HG03432 (cell line): ENCODE data around the gene SLC22A9.
"Not testable (repeated sequence)": the region's sequence is repeated elsewhere in the genome, so short reads cannot be mapped to it uniquely, and the experiment has no call there.

Experiments used
- ATAC-seq: cut with Tn5 transposase; IDR thresholded peaks from one replicate; pipeline ENCODE4 v1.9.1; 2021; ENCODE audit warnings: mild to moderate bottlenecking, moderate library complexity; ENCODE audit not compliant: unreplicated experiment

SLC22A9 gene

GRCh38 chr11:63369165-63369970 is at the start of gene SLC22A9:
Gene SLC22A9, plus strand, starts transcription at chr11:63369785. Its CDS starts 272 bp downstream, at chr11:63370057.
- ATAC-seq = no peak

DNA sequence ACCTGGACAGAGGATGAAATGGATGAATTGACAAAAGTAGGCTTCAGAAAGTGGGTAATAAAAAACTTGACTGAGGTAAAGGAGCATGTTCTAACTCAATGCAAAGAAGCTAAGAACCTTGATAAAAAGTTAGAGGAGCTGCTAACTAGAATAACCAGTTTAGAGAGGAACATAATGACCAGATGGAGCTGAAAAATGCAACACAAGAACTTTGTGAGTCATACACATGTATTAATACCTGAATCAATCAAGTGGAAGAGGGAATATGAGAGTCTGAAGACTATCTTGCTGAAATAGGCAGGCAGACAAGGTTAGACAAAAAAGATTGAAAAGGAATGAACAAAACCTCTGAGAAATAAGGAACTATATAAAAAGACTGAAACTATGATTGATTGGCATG is 47.9 kb upstream of the SLC22A9 start:
- no peak for ATAC-seq

DNA sequence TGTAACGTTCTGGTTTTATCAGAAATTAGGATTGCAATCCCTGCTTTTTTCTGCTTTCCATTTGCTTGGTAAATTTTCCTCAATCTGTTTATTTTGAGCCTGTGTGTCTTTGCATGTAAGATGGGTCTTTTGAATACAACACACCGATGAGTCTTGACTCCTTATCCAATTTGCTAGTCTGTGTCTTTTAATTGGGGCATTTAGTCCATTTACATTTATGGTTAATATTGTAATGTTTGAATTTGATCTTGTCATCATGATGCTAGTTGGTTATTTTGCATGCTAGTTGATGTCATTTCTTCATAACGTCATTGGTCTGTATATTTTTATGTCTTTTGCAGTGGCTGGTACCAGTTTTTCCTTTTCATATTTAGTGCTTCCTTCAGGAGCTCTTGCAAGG is 34.5 kb upstream of the SLC22A9 start:
- ATAC-seq = not testable (repeated sequence)

DNA sequence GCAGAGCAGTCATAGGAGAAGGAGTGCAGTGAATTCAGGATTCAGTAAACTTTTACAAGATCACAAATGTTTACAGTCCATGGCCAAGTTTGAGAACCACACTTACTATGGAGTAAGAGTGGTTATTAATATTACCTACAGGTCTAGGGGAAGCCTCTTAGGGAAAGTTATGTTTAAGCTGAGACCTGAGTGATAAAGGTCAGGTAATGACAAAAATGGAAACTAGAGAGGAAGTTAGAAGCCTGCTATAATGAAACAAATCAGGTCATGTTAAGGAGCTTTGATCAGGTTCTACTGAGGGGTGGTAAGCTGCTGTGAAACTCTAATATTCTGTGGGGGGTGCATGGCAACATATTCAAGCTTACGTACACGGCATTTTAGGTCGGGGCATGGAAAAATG is 32.5 kb upstream of the SLC22A9 start:
- no peak for ATAC-seq

DNA sequence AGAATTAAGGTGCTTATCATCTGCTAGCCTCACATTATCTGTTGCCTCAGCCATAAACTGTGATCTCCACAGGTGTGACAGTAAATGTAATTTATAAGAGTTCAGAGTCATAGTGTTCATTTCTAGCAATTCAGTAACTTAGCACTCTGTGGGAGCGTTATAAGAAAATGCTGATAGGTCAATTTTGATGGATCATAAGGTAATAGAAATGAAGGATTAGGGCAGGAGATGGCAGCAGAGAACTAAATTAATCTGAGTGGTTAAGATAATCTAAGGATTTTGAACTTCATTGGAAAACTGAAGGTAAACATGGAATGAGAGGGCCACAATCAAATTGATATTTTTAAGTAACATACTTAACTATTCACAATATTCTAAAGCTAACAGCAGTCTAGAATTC is 26.5 kb upstream of the SLC22A9 start:
- no peak for ATAC-seq

DNA sequence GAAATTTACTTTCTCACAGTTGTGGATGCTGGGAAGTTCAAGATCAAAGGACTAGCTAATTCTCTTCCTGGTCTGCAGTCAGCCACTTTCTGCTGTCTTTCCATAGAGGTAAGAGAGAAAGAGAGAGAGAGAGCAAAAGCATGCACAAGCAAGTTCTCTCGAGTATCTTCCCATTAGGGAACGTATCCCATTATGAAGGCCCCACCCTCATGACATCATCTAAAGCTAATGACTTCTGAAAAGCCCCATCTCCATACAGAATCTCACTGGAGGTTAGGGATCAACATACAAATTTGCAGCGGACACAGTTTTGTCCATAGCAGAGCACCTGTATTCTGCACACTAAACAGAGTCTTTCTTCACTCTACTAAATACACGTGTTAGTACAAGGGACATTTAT is 17.4 kb upstream of the SLC22A9 start:
- ATAC-seq = no peak

DNA sequence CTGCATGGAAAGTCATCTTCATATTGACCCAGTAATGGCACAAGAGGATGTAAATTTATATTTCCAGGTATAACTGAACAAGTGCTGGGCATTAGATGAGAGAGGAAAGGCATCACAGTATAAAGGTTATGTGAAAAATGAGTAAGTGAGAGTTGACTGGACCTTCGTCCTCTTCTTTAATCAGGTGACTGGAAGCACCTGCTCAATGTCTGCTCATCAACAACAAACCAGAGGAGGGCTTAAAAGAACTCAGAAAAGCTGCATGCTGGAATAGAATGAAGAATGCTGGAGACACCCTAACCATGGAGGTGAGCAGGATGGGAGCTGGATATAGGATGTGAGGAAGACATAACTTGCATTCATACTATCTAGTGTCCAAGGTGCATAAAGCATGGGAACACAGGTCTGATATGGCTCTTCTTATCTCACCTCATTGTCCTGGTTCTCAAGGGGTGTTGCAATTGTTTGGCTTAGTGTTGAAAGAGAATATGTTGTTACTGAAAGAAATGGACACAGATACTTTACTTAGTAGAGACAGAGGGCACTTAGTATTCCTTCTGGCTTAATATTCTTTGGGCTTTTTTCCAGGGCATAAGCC is 7.3 kb upstream of the SLC22A9 start:
- no peak for ATAC-seq

GRCh38 chr11:63369971-63370588 is 495 bp downstream of the SLC22A9 start:
- no peak for ATAC-seq

- no peak for ATAC-seq
Observed at GRCh38 chr11:63371396-63371795, 1.8 kb downstream of the SLC22A9 start.

DNA sequence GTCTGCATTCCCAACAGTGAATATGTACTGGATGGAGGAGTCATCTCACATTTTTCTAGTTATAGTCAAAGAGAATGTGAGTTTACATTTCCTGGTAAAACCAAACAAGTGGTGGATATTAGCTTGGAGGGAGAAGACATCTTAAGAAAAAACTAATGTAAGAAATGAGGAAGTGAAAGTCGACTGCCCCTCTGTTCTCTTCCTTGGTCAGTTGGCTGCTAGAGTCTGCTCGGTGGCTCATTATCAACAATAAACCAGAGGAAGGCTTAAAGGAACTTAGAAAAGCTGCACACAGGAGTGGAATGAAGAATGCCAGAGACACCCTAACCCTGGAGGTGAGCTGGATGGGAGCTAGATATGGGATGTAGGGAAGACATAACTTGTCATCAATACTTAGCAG is 5.8 kb downstream of the SLC22A9 start:
- ATAC-seq = no peak

DNA sequence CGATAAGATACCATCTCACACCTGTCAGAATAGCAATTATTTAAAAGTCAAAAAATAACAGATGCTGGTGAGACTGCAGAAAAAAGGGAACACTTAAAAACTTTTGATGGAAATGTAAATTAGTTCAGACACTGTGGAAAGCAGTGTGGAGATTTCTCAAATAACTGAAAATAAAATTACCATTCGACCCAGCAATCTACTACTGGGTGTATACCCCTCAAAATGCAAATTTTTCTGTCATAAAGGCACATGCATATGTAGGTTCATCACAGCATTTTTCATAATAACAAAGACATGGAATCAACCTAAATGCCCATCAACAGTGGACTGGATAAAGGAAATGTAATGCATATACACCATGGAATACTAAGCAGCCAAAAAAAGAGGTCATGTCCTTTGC is 10.5 kb downstream of the SLC22A9 start:
- ATAC-seq = no peak

- ATAC-seq = no peak
Observed at GRCh38 chr11:63395697-63396096, 26.1 kb downstream of the SLC22A9 start.

- no peak for ATAC-seq
Observed at GRCh38 chr11:63404161-63404935, 34.8 kb downstream of the SLC22A9 start.

DNA sequence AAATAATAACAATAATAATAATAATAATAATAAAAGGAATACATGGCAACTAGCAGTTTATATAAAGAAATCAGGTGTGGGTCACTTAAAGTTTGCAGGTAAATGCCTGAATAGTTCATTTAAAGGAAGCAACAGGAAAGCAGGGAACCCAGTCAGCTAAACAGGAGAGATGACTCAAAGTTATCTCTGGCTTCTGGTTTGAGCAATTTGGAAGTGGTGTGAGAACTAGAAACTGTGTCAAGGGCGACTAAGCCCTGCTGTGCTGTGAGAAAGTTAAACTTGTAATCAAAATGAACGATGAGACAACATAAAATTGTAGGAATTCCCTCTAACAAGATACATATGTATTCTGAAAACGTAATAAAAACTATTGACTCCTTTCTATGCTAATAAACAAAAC is 35.5 kb downstream of the SLC22A9 start:
- ATAC-seq = no peak

DNA sequence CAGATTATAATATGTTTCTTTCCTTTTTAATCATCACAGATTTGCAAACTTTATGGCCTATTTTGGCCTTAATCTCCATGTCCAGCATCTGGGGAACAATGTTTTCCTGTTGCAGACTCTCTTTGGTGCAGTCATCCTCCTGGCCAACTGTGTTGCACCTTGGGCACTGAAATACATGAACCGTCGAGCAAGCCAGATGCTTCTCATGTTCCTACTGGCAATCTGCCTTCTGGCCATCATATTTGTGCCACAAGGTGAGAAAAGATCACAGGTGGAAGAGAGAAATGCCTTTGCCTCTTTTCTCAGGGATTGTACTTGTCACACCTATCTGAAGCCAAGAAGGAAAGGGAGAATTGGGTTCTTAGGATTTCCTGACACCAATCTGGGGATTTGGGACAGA is 36.9 kb downstream of the SLC22A9 start:
- no peak for ATAC-seq

- ATAC-seq = no peak
Observed at GRCh38 chr11:63417174-63417852, 47.7 kb downstream of the SLC22A9 start.

DNA sequence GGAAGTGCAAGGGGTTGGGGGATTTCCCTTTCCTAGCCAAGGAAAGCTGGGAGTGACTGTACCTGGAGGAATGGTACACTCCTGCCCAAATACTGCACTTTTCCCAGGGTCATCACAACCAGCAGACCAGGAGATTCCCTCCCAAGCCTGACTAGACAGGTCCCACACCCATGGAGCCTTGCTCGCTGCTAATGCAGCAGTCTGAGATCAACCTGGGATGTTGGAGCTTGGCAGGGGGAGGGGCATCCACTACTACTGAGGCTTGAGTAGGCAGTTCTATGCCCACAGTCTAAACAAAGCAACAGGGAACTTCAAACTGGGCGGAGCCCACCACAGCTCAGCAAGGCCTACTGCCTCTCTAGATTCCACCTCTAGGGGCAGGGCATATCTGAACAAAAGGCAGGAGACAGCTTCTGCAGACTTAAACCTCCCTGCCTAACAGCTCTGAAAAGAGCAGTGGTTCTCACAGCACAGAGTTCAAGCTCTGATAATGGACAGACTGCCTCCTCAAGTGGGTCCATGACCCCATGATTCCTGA is 58.5 kb downstream of the SLC22A9 start:
- no peak for ATAC-seq

- ATAC-seq = not testable (repeated sequence)
Observed at GRCh38 chr11:63430731-63431130, 61.1 kb downstream of the SLC22A9 start.

GRCh38 chr11:63435351-63435750 is 65.8 kb downstream of the SLC22A9 start:
- ATAC-seq = not testable (repeated sequence)

GRCh38 chr11:63435831-63436230 is 66.2 kb downstream of the SLC22A9 start:
- not testable (repeated sequence) for ATAC-seq
